ENCODE data around the gene CCND1.
"Not testable (repeated sequence)": the region's sequence is repeated elsewhere in the genome, so short reads cannot be mapped to it uniquely, and the experiment has no call there.

CCND1 gene

GRCh38 chr11:69618237-69618636 is 22.7 kb upstream of the CCND1 start:
- no peak for DNase-seq

GRCh38 chr11:69620683-69621290 is 20.2 kb upstream of the CCND1 start:
- no peak for DNase-seq

- not testable (repeated sequence) for DNase-seq
These were observed 18.8 kb upstream of the CCND1 start for GRCh38 chr11:69622097-69622681.

GRCh38 chr11:69624293-69624692 is 16.7 kb upstream of the CCND1 start:
- DNase-seq, result no peak

GRCh38 chr11:69625476-69625875 is 15.5 kb upstream of the CCND1 start:
- no peak for DNase-seq

GRCh38 chr11:69627551-69627950 is 13.4 kb upstream of the CCND1 start:
- DNase-seq, result no peak

- no peak for DNase-seq
These were observed 10.9 kb upstream of the CCND1 start for GRCh38 chr11:69630017-69630416.

GRCh38 chr11:69630424-69630823 is 10.5 kb upstream of the CCND1 start:
- no peak for DNase-seq

GRCh38 chr11:69632900-69633299 is 8.1 kb upstream of the CCND1 start:
- DNase-seq, result no peak

GRCh38 chr11:69634069-69634468 is 6.9 kb upstream of the CCND1 start:
- no peak for DNase-seq

GRCh38 chr11:69634590-69634989 is 6.4 kb upstream of the CCND1 start:
- no peak for DNase-seq

- DNase-seq, result no peak
These were observed 5.8 kb upstream of the CCND1 start for GRCh38 chr11:69635195-69635594.

- DNase-seq, result no peak
These were observed 5.0 kb upstream of the CCND1 start for GRCh38 chr11:69635804-69636511.

- DNase-seq, result no peak
These were observed 4.3 kb upstream of the CCND1 start for GRCh38 chr11:69636512-69637197.

- no peak for DNase-seq
These were observed 3.6 kb upstream of the CCND1 start for GRCh38 chr11:69637198-69637940.

GRCh38 chr11:69637941-69638871 is 2.8 kb upstream of the CCND1 start:
- DNase-seq, result no peak

GRCh38 chr11:69638941-69639681 is 1.8 kb upstream of the CCND1 start:
- DNase-seq, result no peak

- no peak for DNase-seq
These were observed 1.1 kb upstream of the CCND1 start for GRCh38 chr11:69639831-69640230.

- DNase-seq, result no peak
These were observed 529 bp upstream of the CCND1 start for GRCh38 chr11:69640260-69640994.
